HepG2 (cell line): ENCODE measurements around the gene ZNF493. TPM values are rescaled to one million over a fixed set of nuclear protein-coding genes. Genes with fewer than 3 reads are reported as not detected.

ENCODE experiments used
- CCDC6 ChIP-seq: sonication (generic); formaldehyde crosslinking; IDR thresholded peaks from 2 replicates; pipeline ENCODE4 v1.8.1; 2022; ENCODE audit warnings: mild to moderate bottlenecking, missing genetic modification reagents, moderate library complexity
- CEBPG ChIP-seq: IDR thresholded peaks from 2 replicates; pipeline ENCODE4 v1.6.1; 2016
- GFI1 ChIP-seq: sonication (generic); formaldehyde crosslinking; IDR thresholded peaks from 2 replicates; pipeline ENCODE4 v1.5.0; 2020; ENCODE audit warnings: missing genetic modification reagents, mild to moderate bottlenecking, borderline replicate concordance
- NR3C1 ChIP-seq: sonication (generic); formaldehyde crosslinking; IDR thresholded peaks from 2 replicates; pipeline ENCODE4 v1.4.0; 2020; ENCODE audit warnings: missing genetic modification reagents
- POLR2AphosphoS5 ChIP-seq: IDR thresholded peaks from 2 replicates; pipeline ENCODE4 v1.6.1; 2012; ENCODE audit warnings: low read depth, low read length
- RFXAP ChIP-seq: sonication (generic); formaldehyde crosslinking; IDR thresholded peaks from 2 replicates; pipeline ENCODE4 v1.4.0; 2020; ENCODE audit warnings: missing genetic modification reagents, borderline replicate concordance
- SP2 ChIP-seq: sonication (generic); formaldehyde crosslinking; IDR thresholded peaks from 2 replicates; pipeline ENCODE4 v1.5.1; 2020; ENCODE audit warnings: mild to moderate bottlenecking, missing genetic modification reagents
- TAF15 ChIP-seq: fragments of 200-400 bp; formaldehyde crosslinking; IDR thresholded peaks from one replicate; pipeline ENCODE4 v1.6.1; 2018; ENCODE audit warnings: mild to moderate bottlenecking, low read depth, low read length; ENCODE audit not compliant: poor library complexity, severe bottlenecking
- ZKSCAN5 ChIP-seq: sonication (generic); formaldehyde crosslinking; IDR thresholded peaks from 2 replicates; pipeline ENCODE4 v1.5.1; 2020; ENCODE audit warnings: mild to moderate bottlenecking, missing genetic modification reagents
- ZNF441 ChIP-seq: sonication (generic); formaldehyde crosslinking; IDR thresholded peaks from 2 replicates; pipeline ENCODE4 v1.7.0; 2021; ENCODE audit warnings: missing genetic modification reagents, borderline replicate concordance
- ZNF660 ChIP-seq: sonication (generic); formaldehyde crosslinking; IDR thresholded peaks from 2 replicates; pipeline ENCODE4 v1.5.1; 2020; ENCODE audit warnings: mild to moderate bottlenecking, low read depth, missing genetic modification reagents, borderline replicate concordance
- ZSCAN22 ChIP-seq: sonication (generic); formaldehyde crosslinking; IDR thresholded peaks from 2 replicates; pipeline ENCODE4 v1.4.0; 2020; ENCODE audit warnings: mild to moderate bottlenecking, missing genetic modification reagents
- polyA plus RNA-seq, 8 experiments: library from polyadenylated mRNA; depleted of rRNA in 3 of 8; stranded (reverse) in 7 of 8; unstranded in 1 of 8; fragments of >200 nt; fragmentation: Illumina TruSeq in 4 of 8; extraction: Trizol in 4 of 8; gene quantifications; 2 replicates each; pipeline versions ENCODE4 v1.2.1 to v1.2.3, GENCODE V29; 2011 to 2016; ENCODE audit warnings: low read depth in 4 of 8, missing spikeins in 1 of 8, mixed read lengths in 1 of 8; ENCODE audit not compliant: insufficient read depth in 1 of 8
- total RNA-seq, 5 experiments: library from RNA; depleted of rRNA; stranded (reverse); fragments of >200 nt; fragmentation: Illumina TruSeq; extraction: Trizol; gene quantifications; 2 replicates each; pipeline ENCODE4 v1.2.3, GENCODE V29; 2016; ENCODE audit warnings: low read depth in 1 of 5
- TF ChIP-seq, protein P1 (sequence below): sonication (generic); formaldehyde crosslinking; IDR thresholded peaks from 2 replicates; pipeline ENCODE4 v1.4.0; 2020; ENCODE audit warnings: missing genetic modification reagents, borderline replicate concordance
- TF ChIP-seq, protein P2 (sequence below): sonication (generic); IDR thresholded peaks from 2 replicates; pipeline ENCODE4 v1.6.1; 2016; ENCODE audit warnings: low read depth, borderline replicate concordance
- TF ChIP-seq, protein P3 (sequence below): sonication (generic); formaldehyde crosslinking; IDR thresholded peaks from 2 replicates; pipeline ENCODE4 v1.5.1; 2020; ENCODE audit warnings: mild to moderate bottlenecking, missing genetic modification reagents, moderate library complexity
- TF ChIP-seq, protein P4 (sequence below): sonication (generic); formaldehyde crosslinking; IDR thresholded peaks from 2 replicates; pipeline ENCODE4 v1.5.0; 2020; ENCODE audit warnings: missing genetic modification reagents
- TF ChIP-seq, protein P5 (sequence below): sonication (generic); formaldehyde crosslinking; IDR thresholded peaks from 2 replicates; pipeline ENCODE4 v1.5.1; 2020; ENCODE audit warnings: missing genetic modification reagents, mild to moderate bottlenecking, borderline replicate concordance
- TF ChIP-seq, protein P6 (sequence below): sonication (generic); formaldehyde crosslinking; IDR thresholded peaks from 2 replicates; pipeline ENCODE4 v1.8.1; 2023; ENCODE audit warnings: missing genetic modification reagents, mild to moderate bottlenecking, borderline replicate concordance

Gene ZNF493
- total and polyA plus RNA-seq, 2 of the 13 experiments (the other 11 are each of a cell fraction or from before 2014, with no cell fraction given): 6.8 to 9.0 TPM

DNA sequence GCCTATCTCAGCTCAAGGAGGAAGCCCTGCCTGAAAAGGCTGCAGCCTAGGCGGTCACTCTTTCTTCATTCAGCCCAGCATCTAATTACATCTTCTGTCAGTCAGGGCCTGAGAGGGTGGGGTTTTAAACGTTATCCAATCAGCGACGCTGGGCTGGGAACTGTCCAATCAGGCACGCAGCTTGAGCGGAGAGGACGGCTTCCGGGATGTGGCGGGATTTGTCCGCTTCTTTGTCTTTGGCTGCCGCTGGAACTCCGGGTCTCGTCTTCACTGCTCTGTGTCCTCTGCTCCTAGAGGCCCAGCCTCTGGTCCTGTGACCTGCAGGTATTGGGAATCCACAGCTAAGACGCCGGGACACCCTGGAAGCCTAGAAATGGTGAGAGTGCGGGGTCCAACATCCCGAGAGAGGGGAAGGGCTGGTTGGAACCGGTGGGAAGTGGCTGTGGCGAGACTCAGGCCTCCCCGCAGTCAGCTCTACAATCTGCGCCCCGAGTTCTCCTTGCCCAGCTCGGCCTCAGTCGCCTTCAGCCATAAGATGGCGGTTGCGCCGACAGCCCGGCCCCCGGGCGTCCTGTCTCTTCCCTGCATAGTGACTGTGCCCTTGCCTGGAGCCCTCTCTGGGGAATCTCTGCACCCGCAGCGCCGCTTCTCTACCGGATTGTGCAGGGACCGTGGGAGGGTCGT, 38.0 kb upstream of the ZNF493 start, which contains the start of gene ZNF738 (continued):
- no peak for TF ChIP-seq RFXAP (CRISPR knock-in tag)
- TF ChIP-seq POLR2AphosphoS5: peak; percentile 46; the same call in 1 of the 2 replicates
- no peak for TF ChIP-seq CCDC6 (CRISPR knock-in tag)
- TF ChIP-seq, protein P1, sequence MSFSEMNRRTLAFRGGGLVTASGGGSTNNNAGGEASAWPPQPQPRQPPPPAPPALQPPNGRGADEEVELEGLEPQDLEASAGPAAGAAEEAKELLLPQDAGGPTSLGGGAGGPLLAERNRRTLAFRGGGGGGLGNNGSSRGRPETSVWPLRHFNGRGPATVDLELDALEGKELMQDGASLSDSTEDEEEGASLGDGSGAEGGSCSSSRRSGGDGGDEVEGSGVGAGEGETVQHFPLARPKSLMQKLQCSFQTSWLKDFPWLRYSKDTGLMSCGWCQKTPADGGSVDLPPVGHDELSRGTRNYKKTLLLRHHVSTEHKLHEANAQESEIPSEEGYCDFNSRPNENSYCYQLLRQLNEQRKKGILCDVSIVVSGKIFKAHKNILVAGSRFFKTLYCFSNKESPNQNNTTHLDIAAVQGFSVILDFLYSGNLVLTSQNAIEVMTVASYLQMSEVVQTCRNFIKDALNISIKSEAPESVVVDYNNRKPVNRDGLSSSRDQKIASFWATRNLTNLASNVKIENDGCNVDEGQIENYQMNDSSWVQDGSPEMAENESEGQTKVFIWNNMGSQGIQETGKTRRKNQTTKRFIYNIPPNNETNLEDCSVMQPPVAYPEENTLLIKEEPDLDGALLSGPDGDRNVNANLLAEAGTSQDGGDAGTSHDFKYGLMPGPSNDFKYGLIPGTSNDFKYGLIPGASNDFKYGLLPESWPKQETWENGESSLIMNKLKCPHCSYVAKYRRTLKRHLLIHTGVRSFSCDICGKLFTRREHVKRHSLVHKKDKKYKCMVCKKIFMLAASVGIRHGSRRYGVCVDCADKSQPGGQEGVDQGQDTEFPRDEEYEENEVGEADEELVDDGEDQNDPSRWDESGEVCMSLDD (CRISPR knock-in tag): no peak
- TF ChIP-seq, protein P2, sequence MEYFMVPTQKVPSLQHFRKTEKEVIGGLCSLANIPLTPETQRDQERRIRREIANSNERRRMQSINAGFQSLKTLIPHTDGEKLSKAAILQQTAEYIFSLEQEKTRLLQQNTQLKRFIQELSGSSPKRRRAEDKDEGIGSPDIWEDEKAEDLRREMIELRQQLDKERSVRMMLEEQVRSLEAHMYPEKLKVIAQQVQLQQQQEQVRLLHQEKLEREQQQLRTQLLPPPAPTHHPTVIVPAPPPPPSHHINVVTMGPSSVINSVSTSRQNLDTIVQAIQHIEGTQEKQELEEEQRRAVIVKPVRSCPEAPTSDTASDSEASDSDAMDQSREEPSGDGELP: no peak
- TF ChIP-seq, protein P3, sequence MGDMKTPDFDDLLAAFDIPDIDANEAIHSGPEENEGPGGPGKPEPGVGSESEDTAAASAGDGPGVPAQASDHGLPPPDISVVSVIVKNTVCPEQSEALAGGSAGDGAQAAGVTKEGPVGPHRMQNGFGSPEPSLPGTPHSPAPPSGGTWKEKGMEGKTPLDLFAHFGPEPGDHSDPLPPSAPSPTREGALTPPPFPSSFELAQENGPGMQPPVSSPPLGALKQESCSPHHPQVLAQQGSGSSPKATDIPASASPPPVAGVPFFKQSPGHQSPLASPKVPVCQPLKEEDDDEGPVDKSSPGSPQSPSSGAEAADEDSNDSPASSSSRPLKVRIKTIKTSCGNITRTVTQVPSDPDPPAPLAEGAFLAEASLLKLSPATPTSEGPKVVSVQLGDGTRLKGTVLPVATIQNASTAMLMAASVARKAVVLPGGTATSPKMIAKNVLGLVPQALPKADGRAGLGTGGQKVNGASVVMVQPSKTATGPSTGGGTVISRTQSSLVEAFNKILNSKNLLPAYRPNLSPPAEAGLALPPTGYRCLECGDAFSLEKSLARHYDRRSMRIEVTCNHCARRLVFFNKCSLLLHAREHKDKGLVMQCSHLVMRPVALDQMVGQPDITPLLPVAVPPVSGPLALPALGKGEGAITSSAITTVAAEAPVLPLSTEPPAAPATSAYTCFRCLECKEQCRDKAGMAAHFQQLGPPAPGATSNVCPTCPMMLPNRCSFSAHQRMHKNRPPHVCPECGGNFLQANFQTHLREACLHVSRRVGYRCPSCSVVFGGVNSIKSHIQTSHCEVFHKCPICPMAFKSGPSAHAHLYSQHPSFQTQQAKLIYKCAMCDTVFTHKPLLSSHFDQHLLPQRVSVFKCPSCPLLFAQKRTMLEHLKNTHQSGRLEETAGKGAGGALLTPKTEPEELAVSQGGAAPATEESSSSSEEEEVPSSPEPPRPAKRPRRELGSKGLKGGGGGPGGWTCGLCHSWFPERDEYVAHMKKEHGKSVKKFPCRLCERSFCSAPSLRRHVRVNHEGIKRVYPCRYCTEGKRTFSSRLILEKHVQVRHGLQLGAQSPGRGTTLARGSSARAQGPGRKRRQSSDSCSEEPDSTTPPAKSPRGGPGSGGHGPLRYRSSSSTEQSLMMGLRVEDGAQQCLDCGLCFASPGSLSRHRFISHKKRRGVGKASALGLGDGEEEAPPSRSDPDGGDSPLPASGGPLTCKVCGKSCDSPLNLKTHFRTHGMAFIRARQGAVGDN (CRISPR knock-in tag): peak; percentile 37
- TF ChIP-seq, protein P4, sequence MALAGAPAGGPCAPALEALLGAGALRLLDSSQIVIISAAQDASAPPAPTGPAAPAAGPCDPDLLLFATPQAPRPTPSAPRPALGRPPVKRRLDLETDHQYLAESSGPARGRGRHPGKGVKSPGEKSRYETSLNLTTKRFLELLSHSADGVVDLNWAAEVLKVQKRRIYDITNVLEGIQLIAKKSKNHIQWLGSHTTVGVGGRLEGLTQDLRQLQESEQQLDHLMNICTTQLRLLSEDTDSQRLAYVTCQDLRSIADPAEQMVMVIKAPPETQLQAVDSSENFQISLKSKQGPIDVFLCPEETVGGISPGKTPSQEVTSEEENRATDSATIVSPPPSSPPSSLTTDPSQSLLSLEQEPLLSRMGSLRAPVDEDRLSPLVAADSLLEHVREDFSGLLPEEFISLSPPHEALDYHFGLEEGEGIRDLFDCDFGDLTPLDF: no peak
- peak; percentile 66 for TF ChIP-seq SP2 (CRISPR knock-in tag)
- TF ChIP-seq TAF15: no peak
- no peak for TF ChIP-seq ZNF441 (CRISPR knock-in tag)
- TF ChIP-seq CEBPG (CRISPR knock-in tag): no peak
- no peak for TF ChIP-seq ZKSCAN5 (CRISPR knock-in tag)
- TF ChIP-seq NR3C1 (CRISPR knock-in tag): no peak
- TF ChIP-seq, protein P5, sequence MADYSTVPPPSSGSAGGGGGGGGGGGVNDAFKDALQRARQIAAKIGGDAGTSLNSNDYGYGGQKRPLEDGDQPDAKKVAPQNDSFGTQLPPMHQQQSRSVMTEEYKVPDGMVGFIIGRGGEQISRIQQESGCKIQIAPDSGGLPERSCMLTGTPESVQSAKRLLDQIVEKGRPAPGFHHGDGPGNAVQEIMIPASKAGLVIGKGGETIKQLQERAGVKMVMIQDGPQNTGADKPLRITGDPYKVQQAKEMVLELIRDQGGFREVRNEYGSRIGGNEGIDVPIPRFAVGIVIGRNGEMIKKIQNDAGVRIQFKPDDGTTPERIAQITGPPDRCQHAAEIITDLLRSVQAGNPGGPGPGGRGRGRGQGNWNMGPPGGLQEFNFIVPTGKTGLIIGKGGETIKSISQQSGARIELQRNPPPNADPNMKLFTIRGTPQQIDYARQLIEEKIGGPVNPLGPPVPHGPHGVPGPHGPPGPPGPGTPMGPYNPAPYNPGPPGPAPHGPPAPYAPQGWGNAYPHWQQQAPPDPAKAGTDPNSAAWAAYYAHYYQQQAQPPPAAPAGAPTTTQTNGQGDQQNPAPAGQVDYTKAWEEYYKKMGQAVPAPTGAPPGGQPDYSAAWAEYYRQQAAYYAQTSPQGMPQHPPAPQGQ (CRISPR knock-in tag): no peak
- no peak for TF ChIP-seq GFI1
- TF ChIP-seq, protein P6, sequence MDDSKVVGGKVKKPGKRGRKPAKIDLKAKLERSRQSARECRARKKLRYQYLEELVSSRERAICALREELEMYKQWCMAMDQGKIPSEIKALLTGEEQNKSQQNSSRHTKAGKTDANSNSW (CRISPR knock-in tag): no peak
- TF ChIP-seq ZSCAN22 (CRISPR knock-in tag): no peak
- no peak for TF ChIP-seq ZNF660 (CRISPR knock-in tag)
